ENCODE results near the gene PCDH12.
A peak's percentile ranks its signal among the peaks of the same experiment; 100 is the strongest.

Gene PCDH12

GRCh38 chr5:141978389-141978788, 20.4 kb upstream of the PCDH12 start:
- peaks cover 48% of the 10 kb centered on the region for H3K36me3 Mint-ChIP-seq (ENCODE audit: low read depth)
- no peaks in the 10 kb centered on the region for H3K9me3 Mint-ChIP-seq

GRCh38 chr5:141976176-141976575, 18.2 kb upstream of the PCDH12 start:
- Mint-ChIP-seq H3K27me3 (ENCODE audit: low read depth) (no peaks in the 10 kb centered on the region), H3K9me3 (no peaks in the 10 kb centered on the region), H3K36me3 (ENCODE audit: low read depth) (peaks cover 51% of the 10 kb centered on the region), H3K4me1 (ENCODE audit: low read depth) (peaks cover 13% of the 10 kb centered on the region), H3K4me3 (no peak overlapping the region), H3K27ac (no peak overlapping the region)
- no peak for DNase-seq (ENCODE audit: low spot score)

More at GRCh38 chr5:141978389-141978788, 20.4 kb upstream of the PCDH12 start:
- H3K4me3 Mint-ChIP-seq: no peak overlapping the region
- H3K4me1 Mint-ChIP-seq (ENCODE audit: low read depth): peaks cover 9% of the 10 kb centered on the region
- no peak overlapping the region for H3K27ac Mint-ChIP-seq
- no peaks in the 10 kb centered on the region for H3K27me3 Mint-ChIP-seq (ENCODE audit: low read depth)
- DNase-seq (ENCODE audit: low spot score): no peak

DNA sequence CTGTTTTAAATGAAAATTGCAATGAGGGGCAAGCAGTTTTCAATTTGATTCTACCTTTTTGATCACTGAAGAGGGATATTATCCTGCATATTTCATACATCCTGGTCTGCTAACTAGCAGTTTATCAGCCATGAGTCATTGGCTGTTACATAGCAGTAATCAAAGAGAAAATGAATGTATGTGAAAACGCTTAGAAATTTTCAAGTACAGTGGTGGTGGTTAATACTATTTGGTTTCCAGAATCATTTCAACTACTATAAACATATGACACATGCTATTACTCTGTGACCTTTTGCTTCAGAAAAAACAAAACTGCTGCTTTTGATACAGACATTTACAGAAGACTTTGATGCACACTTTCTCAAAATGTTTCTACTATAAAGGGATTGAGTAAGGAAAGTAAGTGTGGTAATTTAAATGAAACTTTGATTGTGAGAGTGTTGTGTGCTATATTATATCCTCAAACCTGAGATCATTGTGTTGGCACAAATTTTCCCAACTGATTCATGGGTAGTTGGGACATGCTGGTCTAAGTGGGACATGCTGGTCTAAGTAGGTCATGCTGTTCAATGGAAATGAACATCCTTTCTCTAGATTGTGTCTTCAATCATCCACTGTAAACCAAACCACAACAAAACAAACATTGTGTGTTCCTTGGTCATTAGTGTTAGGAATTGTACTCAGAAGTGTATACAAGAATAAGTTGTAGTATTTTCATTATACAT, 16.0 kb upstream of the PCDH12 start:
- Mint-ChIP-seq H3K4me1 (ENCODE audit: low read depth) (peaks cover 27% of the 10 kb centered on the region), H3K27ac (peak overlapping the region; percentile 63), H3K27me3 (ENCODE audit: low read depth) (no peaks in the 10 kb centered on the region), H3K36me3 (ENCODE audit: low read depth) (peaks cover 41% of the 10 kb centered on the region), H3K9me3 (no peaks in the 10 kb centered on the region), H3K4me3 (no peak overlapping the region)
- no peak for DNase-seq (ENCODE audit: low spot score)

GRCh38 chr5:141969783-141970771, 12.1 kb upstream of the PCDH12 start:
- Mint-ChIP-seq H3K27ac (peak overlapping the region; percentile 98), H3K36me3 (ENCODE audit: low read depth) (peaks cover 30% of the 10 kb centered on the region), H3K27me3 (ENCODE audit: low read depth) (no peaks in the 10 kb centered on the region), H3K9me3 (no peaks in the 10 kb centered on the region), H3K4me1 (ENCODE audit: low read depth) (peaks cover 35% of the 10 kb centered on the region), H3K4me3 (peak overlapping the region; percentile 93)
- DNase-seq (ENCODE audit: low spot score): peak; percentile 28

- peaks cover 31% of the 10 kb centered on the region for H3K4me1 Mint-ChIP-seq (ENCODE audit: low read depth)
- H3K36me3 Mint-ChIP-seq (ENCODE audit: low read depth): peaks cover 20% of the 10 kb centered on the region
- DNase-seq (ENCODE audit: low spot score): peak; percentile 97
- peak within 1 kb of the TSS; percentile 98 for H3K27ac Mint-ChIP-seq
- peak within 1 kb of the TSS; percentile 93 for H3K4me3 Mint-ChIP-seq
- H3K9me3 Mint-ChIP-seq: no peaks in the 10 kb centered on the region
- H3K27me3 Mint-ChIP-seq (ENCODE audit: low read depth): no peaks in the 10 kb centered on the region
Observed at GRCh38 chr5:141968914-141969608, 11.1 kb upstream of the PCDH12 start, which contains the start of gene RNF14. RNF14 (plus strand) TSS chr5:141969105; CDS start chr5:141973589, 4,484 bp downstream.

GRCh38 chr5:141966963-141967333, 8.9 kb upstream of the PCDH12 start:
- Mint-ChIP-seq H3K4me1 (ENCODE audit: low read depth) (peaks cover 26% of the 10 kb centered on the region), H3K27ac (no peak overlapping the region), H3K4me3 (no peak overlapping the region), H3K9me3 (no peaks in the 10 kb centered on the region), H3K27me3 (ENCODE audit: low read depth) (no peaks in the 10 kb centered on the region), H3K36me3 (ENCODE audit: low read depth) (peaks cover 4% of the 10 kb centered on the region)
- no peak for DNase-seq (ENCODE audit: low spot score)

DNA sequence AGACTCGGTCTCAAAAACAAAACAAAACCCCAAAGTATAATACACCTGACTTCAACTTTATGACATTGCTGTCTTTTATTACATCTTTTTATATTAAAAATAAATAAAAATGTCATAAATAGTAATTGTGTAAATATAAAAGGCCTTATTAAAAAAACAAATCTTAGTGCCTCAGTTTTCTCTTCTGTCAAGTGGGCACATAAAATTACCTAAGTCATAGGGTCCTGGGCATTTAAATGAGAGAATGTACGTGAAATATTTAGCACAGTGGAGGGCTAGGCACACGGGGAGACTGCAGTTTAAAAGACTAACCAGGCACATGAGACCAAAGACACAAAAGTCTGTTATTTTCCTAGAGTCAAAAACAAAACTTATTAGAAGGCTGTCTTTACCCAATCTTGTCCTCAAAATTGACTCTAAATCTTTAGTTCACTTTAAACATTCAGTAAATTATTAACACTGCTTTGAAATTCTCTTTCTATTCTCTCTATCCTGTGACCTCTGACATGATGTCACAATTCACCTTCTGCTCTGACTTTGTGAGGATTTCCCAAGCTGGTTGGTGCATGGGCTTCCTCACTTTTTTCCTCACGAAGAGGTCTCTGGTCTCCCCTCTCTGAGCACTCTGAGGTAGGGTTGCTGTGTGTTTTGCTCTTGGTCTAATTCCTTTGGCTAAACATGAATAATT, 8.4 kb upstream of the PCDH12 start:
- H3K27me3 Mint-ChIP-seq (ENCODE audit: low read depth): no peaks in the 10 kb centered on the region
- peaks cover 25% of the 10 kb centered on the region for H3K4me1 Mint-ChIP-seq (ENCODE audit: low read depth)
- peaks cover 2% of the 10 kb centered on the region for H3K36me3 Mint-ChIP-seq (ENCODE audit: low read depth)
- H3K9me3 Mint-ChIP-seq: no peaks in the 10 kb centered on the region
- no peak for DNase-seq (ENCODE audit: low spot score)
- H3K27ac Mint-ChIP-seq: no peak overlapping the region
- H3K4me3 Mint-ChIP-seq: no peak overlapping the region

DNA sequence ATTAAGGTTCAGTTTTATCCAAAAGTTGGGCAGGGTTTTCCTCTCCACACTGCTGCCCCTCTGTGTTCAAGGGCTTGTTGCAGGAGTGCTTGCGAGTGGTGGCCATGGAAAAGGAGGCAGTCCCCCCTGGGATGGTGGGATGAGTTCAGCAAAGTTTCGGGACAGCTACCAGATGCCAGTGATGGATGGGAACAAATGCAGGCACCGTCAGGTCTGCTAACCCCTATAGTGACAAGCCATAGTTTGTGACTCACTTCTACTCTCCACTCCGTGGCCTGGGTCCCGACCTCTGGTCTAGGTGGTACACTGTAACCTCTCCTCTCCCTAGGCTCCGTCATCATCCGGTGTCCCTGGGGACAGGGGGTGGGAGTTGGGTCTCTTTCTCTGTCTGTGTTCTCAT, 7.1 kb upstream of the PCDH12 start:
- Mint-ChIP-seq H3K27me3 (ENCODE audit: low read depth) (no peaks in the 10 kb centered on the region), H3K36me3 (ENCODE audit: low read depth) (peaks cover 1% of the 10 kb centered on the region), H3K4me3 (no peak overlapping the region), H3K27ac (no peak overlapping the region), H3K4me1 (ENCODE audit: low read depth) (peaks cover 28% of the 10 kb centered on the region), H3K9me3 (no peaks in the 10 kb centered on the region)
- no peak for DNase-seq (ENCODE audit: low spot score)

- no peak overlapping the region for H3K27ac Mint-ChIP-seq
- H3K9me3 Mint-ChIP-seq: no peaks in the 10 kb centered on the region
- no peaks in the 10 kb centered on the region for H3K36me3 Mint-ChIP-seq (ENCODE audit: low read depth)
- H3K27me3 Mint-ChIP-seq (ENCODE audit: low read depth): no peaks in the 10 kb centered on the region
- H3K4me1 Mint-ChIP-seq (ENCODE audit: low read depth): peaks cover 32% of the 10 kb centered on the region
- H3K4me3 Mint-ChIP-seq: no peak overlapping the region
- no peak for DNase-seq (ENCODE audit: low spot score)
Observed at GRCh38 chr5:141963701-141964100, 5.7 kb upstream of the PCDH12 start.

- Mint-ChIP-seq H3K9me3 (no peaks in the 10 kb centered on the region), H3K4me3 (peak overlapping the region; percentile 44), H3K36me3 (ENCODE audit: low read depth) (no peaks in the 10 kb centered on the region), H3K27me3 (ENCODE audit: low read depth) (no peaks in the 10 kb centered on the region), H3K4me1 (ENCODE audit: low read depth) (peaks cover 37% of the 10 kb centered on the region), H3K27ac (peak overlapping the region; percentile 84)
- no peak for DNase-seq (ENCODE audit: low spot score)
Observed at GRCh38 chr5:141961466-141961865, 3.5 kb upstream of the PCDH12 start.

- H3K27me3 Mint-ChIP-seq (ENCODE audit: low read depth): no peaks in the 10 kb centered on the region
- peaks cover 37% of the 10 kb centered on the region for H3K4me1 Mint-ChIP-seq (ENCODE audit: low read depth)
- H3K4me3 Mint-ChIP-seq: peak overlapping the region; percentile 44
- peak overlapping the region; percentile 84 for H3K27ac Mint-ChIP-seq
- no peaks in the 10 kb centered on the region for H3K9me3 Mint-ChIP-seq
- peak; percentile 81 for DNase-seq (ENCODE audit: low spot score)
- H3K36me3 Mint-ChIP-seq (ENCODE audit: low read depth): no peaks in the 10 kb centered on the region
Observed at GRCh38 chr5:141960449-141961323, 2.7 kb upstream of the PCDH12 start.

DNA sequence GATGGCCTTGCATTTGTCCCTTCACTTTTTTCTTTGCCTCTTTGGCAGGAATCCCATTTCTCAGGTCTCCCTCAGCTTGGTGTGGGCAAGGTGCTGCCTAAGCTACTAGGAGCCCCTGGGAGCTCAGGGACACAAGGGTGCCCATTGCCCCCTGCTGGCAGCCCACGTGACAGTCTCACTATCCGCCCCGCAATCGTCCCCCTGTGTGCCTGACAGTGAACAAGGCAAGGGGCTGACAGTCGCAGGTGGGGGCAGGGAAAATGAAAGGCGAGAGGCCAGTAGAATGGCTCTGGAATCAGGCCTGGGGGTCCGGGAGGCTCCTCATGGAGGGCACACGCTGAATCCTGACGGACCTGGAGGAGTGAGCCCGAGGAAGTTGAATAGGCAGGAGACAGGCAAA, 2.0 kb upstream of the PCDH12 start:
- no peaks in the 10 kb centered on the region for H3K27me3 Mint-ChIP-seq (ENCODE audit: low read depth)
- no peaks in the 10 kb centered on the region for H3K9me3 Mint-ChIP-seq
- H3K27ac Mint-ChIP-seq: no peak overlapping the region
- no peak overlapping the region for H3K4me3 Mint-ChIP-seq
- no peaks in the 10 kb centered on the region for H3K36me3 Mint-ChIP-seq (ENCODE audit: low read depth)
- peaks cover 37% of the 10 kb centered on the region for H3K4me1 Mint-ChIP-seq (ENCODE audit: low read depth)
- DNase-seq (ENCODE audit: low spot score): no peak

Measured in T-helper 2 cell treated with Interferon-gamma antibody and Interleukin-4, amounts not matched to agents 5 μg/mL and 100 μg/mL, for 36 hours (primary cell).